GM23338 (cell line): Measurements from ENCODE around the gene B4GALT6. TPM values are rescaled to one million over a fixed set of nuclear protein-coding genes. Genes with fewer than 3 reads are reported as not detected.

ENCODE experiments used
- ATAC-seq: fragments of 200-7000 bp; cut with Tn5 transposase; 3 replicates; pipeline ENCODE4 v1.9.1; 2020
- DNase-seq: peaks from one replicate; pipeline ENCODE4 v3.0.0-alpha.2; 2015; ENCODE audit warnings: low spot score
- H2AFZ ChIP-seq: fragments of 200-600 bp; sonication (generic); 2 replicates; pipeline ENCODE4 v1.8.0; 2016; ENCODE audit warnings: antibody characterized with exemption, mild to moderate bottlenecking, moderate library complexity
- H3F3A ChIP-seq: fragments of 200-600 bp; sonication (generic); replicated peaks from 2 replicates; pipeline ENCODE4 v1.8.0; 2017; ENCODE audit warnings: antibody characterized with exemption, mixed run types, low read depth
- H3K27ac ChIP-seq: fragments of 200-600 bp; sonication (generic); 2 replicates; pipeline ENCODE4 v1.6.1; 2016; ENCODE audit warnings: low read depth
- H3K27me3 ChIP-seq: fragments of 200-600 bp; sonication (generic); 2 replicates; pipeline ENCODE4 v1.8.0; 2016; ENCODE audit warnings: mild to moderate bottlenecking, mixed run types, moderate library complexity; ENCODE audit not compliant: insufficient read depth
- H3K36me3 ChIP-seq: fragments of 200-600 bp; sonication (generic); 2 replicates; pipeline ENCODE4 v1.8.0; 2016; ENCODE audit warnings: mild to moderate bottlenecking; ENCODE audit not compliant: insufficient read depth
- H3K4me1 ChIP-seq: fragments of 200-600 bp; sonication (generic); 2 replicates; pipeline ENCODE4 v1.8.0; 2016; ENCODE audit warnings: mild to moderate bottlenecking, moderate library complexity; ENCODE audit not compliant: insufficient read depth
- H3K4me2 ChIP-seq: fragments of 200-600 bp; sonication (generic); 2 replicates; pipeline ENCODE4 v1.7.1; 2017; ENCODE audit warnings: mixed run types
- H3K4me3 ChIP-seq: fragments of 200-600 bp; sonication (generic); 2 replicates; pipeline ENCODE4 v1.6.1; 2016; ENCODE audit warnings: mixed run types
- H3K79me2 ChIP-seq: fragments of 200-600 bp; sonication (generic); replicated peaks from 2 replicates; pipeline ENCODE4 v1.8.0; 2017; ENCODE audit warnings: mild to moderate bottlenecking; ENCODE audit not compliant: insufficient read depth
- H3K9me2 ChIP-seq: fragments of 200-600 bp; sonication (generic); 2 replicates; pipeline ENCODE4 v1.8.0; 2017; ENCODE audit not compliant: insufficient read depth
- H4K20me1 ChIP-seq: fragments of 200-600 bp; sonication (generic); replicated peaks from 2 replicates; pipeline ENCODE4 v1.8.0; 2017; ENCODE audit warnings: mild to moderate bottlenecking; ENCODE audit not compliant: insufficient read depth
- H3K27ac Mint-ChIP-seq: 2 replicates; pipeline ENCODE4 v1.8.0; 2020; ENCODE audit warnings: inconsistent platforms, mild to moderate bottlenecking, moderate library complexity, mixed read lengths
- H3K27me3 Mint-ChIP-seq: 3 replicates; pipeline ENCODE4 v1.8.0; 2022; ENCODE audit warnings: low read depth, mild to moderate bottlenecking, moderate library complexity, mixed read lengths, inconsistent platforms; ENCODE audit not compliant: insufficient read depth, poor library complexity
- H3K36me3 Mint-ChIP-seq: 3 replicates; pipeline ENCODE4 v1.8.0; 2021; ENCODE audit warnings: low read depth, mild to moderate bottlenecking, inconsistent platforms, moderate library complexity, mixed read lengths
- H3K4me1 Mint-ChIP-seq: 3 replicates; pipeline ENCODE4 v1.8.0; 2020; ENCODE audit warnings: mild to moderate bottlenecking, inconsistent platforms, mixed read lengths
- H3K4me3 Mint-ChIP-seq: 3 replicates; pipeline ENCODE4 v1.8.0; 2021; ENCODE audit warnings: moderate library complexity, mild to moderate bottlenecking, inconsistent platforms, mixed read lengths
- H3K9me3 Mint-ChIP-seq: 3 replicates; pipeline ENCODE4 v1.8.0; 2020; ENCODE audit warnings: moderate library complexity, mild to moderate bottlenecking, inconsistent platforms, mixed read lengths
- CREB1 ChIP-seq: fragments of 250-450 bp; sonication (Bioruptor Pico); IDR thresholded peaks from 2 replicates; pipeline ENCODE4 v1.5.0; 2020; ENCODE audit warnings: low read depth, mild to moderate bottlenecking, moderate library complexity
- EZH2 ChIP-seq: fragments of 200-600 bp; sonication (generic); IDR thresholded peaks from one replicate; pipeline ENCODE4 v1.8.0; 2017; ENCODE audit warnings: antibody characterized with exemption, mild to moderate bottlenecking, low read depth; ENCODE audit not compliant: unreplicated experiment
- EZH2phosphoT487 ChIP-seq: fragments of 200-600 bp; sonication (generic); IDR thresholded peaks from one replicate; pipeline ENCODE4 v1.8.1; 2018; ENCODE audit warnings: antibody characterized with exemption; ENCODE audit not compliant: unreplicated experiment
- JUNB ChIP-seq: IDR thresholded peaks from one replicate; pipeline ENCODE4 v1.6.1; 2016; ENCODE audit warnings: antibody characterized with exemption; ENCODE audit not compliant: unreplicated experiment
- NANOG ChIP-seq: IDR thresholded peaks from 2 replicates; pipeline ENCODE4 v1.6.1; 2016; ENCODE audit warnings: antibody characterized with exemption, borderline replicate concordance
- POLR2AphosphoS5 ChIP-seq: IDR thresholded peaks from 2 replicates; pipeline ENCODE4 v1.6.1; 2016; ENCODE audit warnings: antibody characterized with exemption, low read depth
- ZNF114 ChIP-seq: fragments of 250-450 bp; sonication (Bioruptor Pico); IDR thresholded peaks from 2 replicates; pipeline ENCODE4 v1.5.0; 2020; ENCODE audit warnings: mild to moderate bottlenecking, moderate library complexity
- ZNF331 ChIP-seq: fragments of 250-450 bp; sonication (Bioruptor Pico); IDR thresholded peaks from 2 replicates; pipeline ENCODE4 v1.5.0; 2020; ENCODE audit warnings: low read depth, mild to moderate bottlenecking, moderate library complexity
- polyA plus RNA-seq: library from polyadenylated mRNA; unstranded; fragments of >200 nt; fragmentation: Nextera tagmentation; extraction: Ambion mirVana; gene quantifications from 2 replicates; pipeline ENCODE4 v1.2.1, GENCODE V29; 2016
- total RNA-seq: library from RNA; depleted of rRNA; stranded (reverse); fragments of >200 nt; shearing (Covaris generic); gene quantifications from 2 replicates; pipeline ENCODE4 v1.2.3, GENCODE V29; 2014
- TF ChIP-seq, protein P1 (sequence below), 2 experiments: fragments of 200-600 bp in 1 of 2; sonication (generic) in 1 of 2; conservative IDR thresholded peaks; 2 replicates each; pipeline versions ENCODE4 v1.5.1 to v1.6.1; 2016 to 2017; ENCODE audit warnings: antibody characterized with exemption in 2 of 2, low read depth in 2 of 2, mild to moderate bottlenecking in 2 of 2, moderate library complexity in 1 of 2
- TF ChIP-seq, protein P2 (sequence below): fragments of 250-450 bp; sonication (Bioruptor Pico); IDR thresholded peaks from 2 replicates; pipeline ENCODE4 v1.5.0; 2020; ENCODE audit warnings: mild to moderate bottlenecking, moderate library complexity
- TF ChIP-seq, protein P3 (sequence below): IDR thresholded peaks from 2 replicates; pipeline ENCODE4 v1.6.1; 2016; ENCODE audit warnings: antibody characterized with exemption
- TF ChIP-seq, protein P4 (sequence below): IDR thresholded peaks from one replicate; pipeline ENCODE4 v1.6.1; 2018; ENCODE audit warnings: antibody characterized with exemption; ENCODE audit not compliant: unreplicated experiment

Gene B4GALT6
- total and polyA plus RNA-seq, 2 experiments from 2014 or later = 14.8 to 33.8 TPM

DNA sequence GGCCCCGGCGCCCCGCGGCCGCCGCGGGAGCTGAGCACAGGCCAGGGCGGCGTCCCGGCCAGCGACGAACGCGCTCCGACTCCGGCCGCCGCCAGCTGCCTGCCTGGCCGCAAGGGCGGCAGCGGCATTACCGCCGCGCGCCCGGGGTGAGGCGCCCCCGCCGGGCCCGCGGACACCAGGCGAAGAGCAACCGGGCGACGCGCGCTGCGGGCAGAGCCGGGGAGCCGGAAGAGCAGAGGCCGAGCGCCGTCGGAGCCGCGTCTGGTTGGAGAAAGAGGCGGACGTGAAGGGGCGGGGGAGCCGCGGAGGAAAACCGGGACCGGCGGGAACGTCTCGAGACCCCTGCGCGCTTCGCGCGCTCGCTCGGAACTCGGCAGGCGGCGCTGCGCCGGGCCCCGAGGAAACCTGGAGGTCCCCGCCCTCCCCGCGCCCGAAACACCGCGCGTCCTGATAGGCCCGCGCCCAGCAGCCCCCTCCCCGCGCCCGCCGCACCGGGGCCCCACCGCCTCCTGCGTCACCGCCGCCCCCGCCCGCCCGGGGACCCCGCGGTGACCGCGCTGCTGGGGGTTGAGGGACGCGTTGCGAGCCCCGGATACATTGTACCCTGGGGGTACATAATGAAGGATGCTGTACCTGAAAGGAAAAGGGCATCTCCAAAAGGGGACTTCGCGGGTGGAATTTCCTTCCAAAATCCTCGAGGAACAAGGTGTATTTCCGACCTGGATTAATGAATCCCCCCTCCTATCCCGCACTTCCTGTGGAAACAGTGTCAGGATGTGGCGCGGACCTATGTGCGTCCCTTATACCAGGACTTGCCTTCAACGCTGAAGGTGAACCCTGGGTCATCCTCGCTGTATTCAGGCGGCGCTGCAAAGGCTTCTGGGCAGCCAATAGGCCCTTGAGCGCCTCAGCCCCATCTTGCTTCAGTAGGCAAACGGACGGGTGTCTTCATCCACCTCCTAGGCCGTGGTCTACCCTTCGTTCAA is 1.0 kb upstream of the B4GALT6 start:
- Histone ChIP-seq H3K9me2 (no peaks in the 10 kb centered on the region), H3F3A (no peaks in the 10 kb centered on the region; the same call in 1 of the 2 replicates), H3K4me3 (peak overlapping the region; percentile 73), H3K27me3 (no peaks in the 10 kb centered on the region), H2AFZ (peak overlapping the region; percentile 81), H3K79me2 (peaks cover 38% of the 10 kb centered on the region), H3K4me1 (peaks cover 46% of the 10 kb centered on the region), H3K36me3 (no peaks in the 10 kb centered on the region), H3K4me2 (peak overlapping the region; percentile 84), H3K27ac (peak overlapping the region; percentile 87), H4K20me1 (0 out of 2 replicates have a peak, but pooled peaks cover 5% of the 10 kb centered on the region)
- DNase-seq (peak; percentile 88), ATAC-seq (peak; percentile 74)
- peaks cover 40% of the 10 kb centered on the region for H3K4me1 Mint-ChIP-seq
- H3K9me3 Mint-ChIP-seq = no peaks in the 10 kb centered on the region; the same call in 1 of the 3 replicates
- TF ChIP-seq, protein P1, sequence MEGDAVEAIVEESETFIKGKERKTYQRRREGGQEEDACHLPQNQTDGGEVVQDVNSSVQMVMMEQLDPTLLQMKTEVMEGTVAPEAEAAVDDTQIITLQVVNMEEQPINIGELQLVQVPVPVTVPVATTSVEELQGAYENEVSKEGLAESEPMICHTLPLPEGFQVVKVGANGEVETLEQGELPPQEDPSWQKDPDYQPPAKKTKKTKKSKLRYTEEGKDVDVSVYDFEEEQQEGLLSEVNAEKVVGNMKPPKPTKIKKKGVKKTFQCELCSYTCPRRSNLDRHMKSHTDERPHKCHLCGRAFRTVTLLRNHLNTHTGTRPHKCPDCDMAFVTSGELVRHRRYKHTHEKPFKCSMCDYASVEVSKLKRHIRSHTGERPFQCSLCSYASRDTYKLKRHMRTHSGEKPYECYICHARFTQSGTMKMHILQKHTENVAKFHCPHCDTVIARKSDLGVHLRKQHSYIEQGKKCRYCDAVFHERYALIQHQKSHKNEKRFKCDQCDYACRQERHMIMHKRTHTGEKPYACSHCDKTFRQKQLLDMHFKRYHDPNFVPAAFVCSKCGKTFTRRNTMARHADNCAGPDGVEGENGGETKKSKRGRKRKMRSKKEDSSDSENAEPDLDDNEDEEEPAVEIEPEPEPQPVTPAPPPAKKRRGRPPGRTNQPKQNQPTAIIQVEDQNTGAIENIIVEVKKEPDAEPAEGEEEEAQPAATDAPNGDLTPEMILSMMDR (conservative IDR thresholded peaks at IDR 0.05; ENCODE audit: low read depth in 2 of 2) = peak; percentile 7 to 42; a peak in 2 of 4 replicates
- no peak for TF ChIP-seq ZNF114 (CRISPR knock-in tag)
- TF ChIP-seq CREB1 (CRISPR knock-in tag) = peak; percentile 76
- TF ChIP-seq, protein P2, sequence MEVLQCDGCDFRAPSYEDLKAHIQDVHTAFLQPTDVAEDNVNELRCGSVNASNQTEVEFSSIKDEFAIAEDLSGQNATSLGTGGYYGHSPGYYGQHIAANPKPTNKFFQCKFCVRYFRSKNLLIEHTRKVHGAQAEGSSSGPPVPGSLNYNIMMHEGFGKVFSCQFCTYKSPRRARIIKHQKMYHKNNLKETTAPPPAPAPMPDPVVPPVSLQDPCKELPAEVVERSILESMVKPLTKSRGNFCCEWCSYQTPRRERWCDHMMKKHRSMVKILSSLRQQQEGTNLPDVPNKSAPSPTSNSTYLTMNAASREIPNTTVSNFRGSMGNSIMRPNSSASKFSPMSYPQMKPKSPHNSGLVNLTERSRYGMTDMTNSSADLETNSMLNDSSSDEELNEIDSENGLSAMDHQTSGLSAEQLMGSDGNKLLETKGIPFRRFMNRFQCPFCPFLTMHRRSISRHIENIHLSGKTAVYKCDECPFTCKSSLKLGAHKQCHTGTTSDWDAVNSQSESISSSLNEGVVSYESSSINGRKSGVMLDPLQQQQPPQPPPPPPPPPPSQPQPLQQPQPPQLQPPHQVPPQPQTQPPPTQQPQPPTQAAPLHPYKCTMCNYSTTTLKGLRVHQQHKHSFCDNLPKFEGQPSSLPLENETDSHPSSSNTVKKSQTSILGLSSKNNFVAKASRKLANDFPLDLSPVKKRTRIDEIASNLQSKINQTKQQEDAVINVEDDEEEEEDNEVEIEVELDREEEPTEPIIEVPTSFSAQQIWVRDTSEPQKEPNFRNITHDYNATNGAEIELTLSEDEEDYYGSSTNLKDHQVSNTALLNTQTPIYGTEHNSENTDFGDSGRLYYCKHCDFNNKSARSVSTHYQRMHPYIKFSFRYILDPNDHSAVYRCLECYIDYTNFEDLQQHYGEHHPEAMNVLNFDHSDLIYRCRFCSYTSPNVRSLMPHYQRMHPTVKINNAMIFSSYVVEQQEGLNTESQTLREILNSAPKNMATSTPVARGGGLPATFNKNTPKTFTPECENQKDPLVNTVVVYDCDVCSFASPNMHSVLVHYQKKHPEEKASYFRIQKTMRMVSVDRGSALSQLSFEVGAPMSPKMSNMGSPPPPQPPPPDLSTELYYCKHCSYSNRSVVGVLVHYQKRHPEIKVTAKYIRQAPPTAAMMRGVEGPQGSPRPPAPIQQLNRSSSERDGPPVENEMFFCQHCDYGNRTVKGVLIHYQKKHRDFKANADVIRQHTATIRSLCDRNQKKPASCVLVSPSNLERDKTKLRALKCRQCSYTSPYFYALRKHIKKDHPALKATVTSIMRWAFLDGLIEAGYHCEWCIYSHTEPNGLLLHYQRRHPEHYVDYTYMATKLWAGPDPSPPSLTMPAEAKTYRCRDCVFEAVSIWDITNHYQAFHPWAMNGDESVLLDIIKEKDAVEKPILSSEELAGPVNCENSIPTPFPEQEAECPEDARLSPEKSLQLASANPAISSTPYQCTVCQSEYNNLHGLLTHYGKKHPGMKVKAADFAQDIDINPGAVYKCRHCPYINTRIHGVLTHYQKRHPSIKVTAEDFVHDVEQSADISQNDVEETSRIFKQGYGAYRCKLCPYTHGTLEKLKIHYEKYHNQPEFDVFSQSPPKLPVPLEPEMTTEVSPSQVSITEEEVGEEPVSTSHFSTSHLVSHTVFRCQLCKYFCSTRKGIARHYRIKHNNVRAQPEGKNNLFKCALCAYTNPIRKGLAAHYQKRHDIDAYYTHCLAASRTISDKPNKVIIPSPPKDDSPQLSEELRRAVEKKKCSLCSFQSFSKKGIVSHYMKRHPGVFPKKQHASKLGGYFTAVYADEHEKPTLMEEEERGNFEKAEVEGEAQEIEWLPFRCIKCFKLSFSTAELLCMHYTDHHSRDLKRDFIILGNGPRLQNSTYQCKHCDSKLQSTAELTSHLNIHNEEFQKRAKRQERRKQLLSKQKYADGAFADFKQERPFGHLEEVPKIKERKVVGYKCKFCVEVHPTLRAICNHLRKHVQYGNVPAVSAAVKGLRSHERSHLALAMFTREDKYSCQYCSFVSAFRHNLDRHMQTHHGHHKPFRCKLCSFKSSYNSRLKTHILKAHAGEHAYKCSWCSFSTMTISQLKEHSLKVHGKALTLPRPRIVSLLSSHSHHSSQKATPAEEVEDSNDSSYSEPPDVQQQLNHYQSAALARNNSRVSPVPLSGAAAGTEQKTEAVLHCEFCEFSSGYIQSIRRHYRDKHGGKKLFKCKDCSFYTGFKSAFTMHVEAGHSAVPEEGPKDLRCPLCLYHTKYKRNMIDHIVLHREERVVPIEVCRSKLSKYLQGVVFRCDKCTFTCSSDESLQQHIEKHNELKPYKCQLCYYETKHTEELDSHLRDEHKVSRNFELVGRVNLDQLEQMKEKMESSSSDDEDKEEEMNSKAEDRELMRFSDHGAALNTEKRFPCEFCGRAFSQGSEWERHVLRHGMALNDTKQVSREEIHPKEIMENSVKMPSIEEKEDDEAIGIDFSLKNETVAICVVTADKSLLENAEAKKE (CRISPR knock-in tag) = no peak
- TF ChIP-seq JUNB = no peak
- no peak for TF ChIP-seq NANOG
- TF ChIP-seq, protein P3, sequence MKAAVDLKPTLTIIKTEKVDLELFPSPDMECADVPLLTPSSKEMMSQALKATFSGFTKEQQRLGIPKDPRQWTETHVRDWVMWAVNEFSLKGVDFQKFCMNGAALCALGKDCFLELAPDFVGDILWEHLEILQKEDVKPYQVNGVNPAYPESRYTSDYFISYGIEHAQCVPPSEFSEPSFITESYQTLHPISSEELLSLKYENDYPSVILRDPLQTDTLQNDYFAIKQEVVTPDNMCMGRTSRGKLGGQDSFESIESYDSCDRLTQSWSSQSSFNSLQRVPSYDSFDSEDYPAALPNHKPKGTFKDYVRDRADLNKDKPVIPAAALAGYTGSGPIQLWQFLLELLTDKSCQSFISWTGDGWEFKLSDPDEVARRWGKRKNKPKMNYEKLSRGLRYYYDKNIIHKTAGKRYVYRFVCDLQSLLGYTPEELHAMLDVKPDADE = no peak
- TF ChIP-seq EZH2 = no peak
- TF ChIP-seq POLR2AphosphoS5 = peak; percentile 41
- no peak for TF ChIP-seq EZH2phosphoT487
- TF ChIP-seq, protein P4, sequence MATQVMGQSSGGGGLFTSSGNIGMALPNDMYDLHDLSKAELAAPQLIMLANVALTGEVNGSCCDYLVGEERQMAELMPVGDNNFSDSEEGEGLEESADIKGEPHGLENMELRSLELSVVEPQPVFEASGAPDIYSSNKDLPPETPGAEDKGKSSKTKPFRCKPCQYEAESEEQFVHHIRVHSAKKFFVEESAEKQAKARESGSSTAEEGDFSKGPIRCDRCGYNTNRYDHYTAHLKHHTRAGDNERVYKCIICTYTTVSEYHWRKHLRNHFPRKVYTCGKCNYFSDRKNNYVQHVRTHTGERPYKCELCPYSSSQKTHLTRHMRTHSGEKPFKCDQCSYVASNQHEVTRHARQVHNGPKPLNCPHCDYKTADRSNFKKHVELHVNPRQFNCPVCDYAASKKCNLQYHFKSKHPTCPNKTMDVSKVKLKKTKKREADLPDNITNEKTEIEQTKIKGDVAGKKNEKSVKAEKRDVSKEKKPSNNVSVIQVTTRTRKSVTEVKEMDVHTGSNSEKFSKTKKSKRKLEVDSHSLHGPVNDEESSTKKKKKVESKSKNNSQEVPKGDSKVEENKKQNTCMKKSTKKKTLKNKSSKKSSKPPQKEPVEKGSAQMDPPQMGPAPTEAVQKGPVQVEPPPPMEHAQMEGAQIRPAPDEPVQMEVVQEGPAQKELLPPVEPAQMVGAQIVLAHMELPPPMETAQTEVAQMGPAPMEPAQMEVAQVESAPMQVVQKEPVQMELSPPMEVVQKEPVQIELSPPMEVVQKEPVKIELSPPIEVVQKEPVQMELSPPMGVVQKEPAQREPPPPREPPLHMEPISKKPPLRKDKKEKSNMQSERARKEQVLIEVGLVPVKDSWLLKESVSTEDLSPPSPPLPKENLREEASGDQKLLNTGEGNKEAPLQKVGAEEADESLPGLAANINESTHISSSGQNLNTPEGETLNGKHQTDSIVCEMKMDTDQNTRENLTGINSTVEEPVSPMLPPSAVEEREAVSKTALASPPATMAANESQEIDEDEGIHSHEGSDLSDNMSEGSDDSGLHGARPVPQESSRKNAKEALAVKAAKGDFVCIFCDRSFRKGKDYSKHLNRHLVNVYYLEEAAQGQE = no peak
- no peak for TF ChIP-seq ZNF331 (CRISPR knock-in tag)
- peak overlapping the region; percentile 84 for H3K4me3 Mint-ChIP-seq
- H3K27me3 Mint-ChIP-seq = peaks cover 9% of the 10 kb centered on the region
- no peaks in the 10 kb centered on the region; the same call in 2 of the 3 replicates for H3K36me3 Mint-ChIP-seq
- H3K27ac Mint-ChIP-seq = peak overlapping the region; percentile 91
